ENCODE measurements around the gene FLYWCH1.

FLYWCH1 gene

DNA sequence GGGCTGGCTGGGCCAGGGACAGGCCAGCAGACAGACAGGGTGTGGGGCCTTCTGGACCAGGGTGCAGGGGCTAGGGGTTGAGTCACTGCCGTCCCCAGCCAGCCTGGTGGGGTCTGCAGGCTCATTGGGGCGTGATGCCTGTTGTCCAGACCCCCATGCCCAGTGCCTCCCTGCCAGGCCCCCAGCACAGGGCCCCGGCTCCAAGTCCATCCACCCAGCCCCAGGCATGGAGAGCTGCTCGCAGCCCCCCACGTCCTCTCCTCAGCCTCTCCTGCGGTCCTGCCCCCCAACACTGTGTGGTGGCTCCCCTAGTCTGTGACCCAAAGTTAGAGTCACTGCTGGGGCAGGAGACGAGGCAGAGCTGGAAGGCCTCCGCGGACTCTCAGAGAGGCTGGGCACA, 75.6 kb downstream of the FLYWCH1 start:
- no peak for DNase-seq

DNA sequence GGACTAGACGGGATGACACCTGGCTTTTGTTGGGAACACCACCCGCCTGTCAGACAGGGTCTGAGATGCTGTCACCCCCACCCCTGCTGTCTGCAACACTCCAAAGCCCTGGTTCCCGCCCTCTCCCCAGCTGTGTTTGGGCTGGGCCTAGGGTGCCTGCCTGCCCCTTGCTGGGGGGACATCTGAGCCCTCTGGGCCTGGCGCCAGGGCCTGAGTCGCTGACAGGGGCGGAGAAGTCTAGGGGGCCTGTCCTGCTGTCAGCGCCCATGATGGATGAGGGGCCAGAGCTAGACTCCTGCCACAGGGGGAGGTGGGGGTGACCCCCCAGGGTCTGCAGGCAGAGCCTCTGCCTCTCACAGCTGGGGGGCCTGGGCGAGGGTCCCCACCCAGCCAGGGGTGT, 76.1 kb downstream of the FLYWCH1 start:
- DNase-seq = no peak

DNA sequence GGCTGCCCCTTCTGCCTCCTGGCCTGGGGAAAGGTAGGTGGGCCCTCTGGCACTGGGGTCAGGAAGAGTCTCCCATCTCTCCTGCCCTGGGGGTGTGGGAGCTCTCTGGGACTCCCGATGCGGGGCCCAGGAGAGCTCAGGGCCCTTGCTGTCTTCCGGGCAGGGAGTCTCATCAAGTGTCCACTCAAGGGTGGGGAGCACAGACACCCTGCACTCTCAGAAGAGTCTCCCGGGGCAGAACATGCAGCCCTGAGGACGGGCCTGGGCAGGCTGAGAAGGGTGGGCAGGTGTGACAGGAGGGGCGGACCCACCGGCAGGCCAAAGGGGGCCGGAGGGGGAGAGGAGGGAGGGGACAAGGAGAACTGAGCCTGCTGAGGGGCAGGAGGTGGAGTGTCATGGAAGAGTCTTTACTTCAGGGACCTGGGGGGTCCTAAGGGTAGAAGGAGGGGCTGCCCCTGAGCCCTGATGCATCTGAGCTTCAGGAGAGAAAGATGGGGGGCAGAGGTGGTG, 76.9 kb downstream of the FLYWCH1 start:
- DNase-seq = no peak

DNA sequence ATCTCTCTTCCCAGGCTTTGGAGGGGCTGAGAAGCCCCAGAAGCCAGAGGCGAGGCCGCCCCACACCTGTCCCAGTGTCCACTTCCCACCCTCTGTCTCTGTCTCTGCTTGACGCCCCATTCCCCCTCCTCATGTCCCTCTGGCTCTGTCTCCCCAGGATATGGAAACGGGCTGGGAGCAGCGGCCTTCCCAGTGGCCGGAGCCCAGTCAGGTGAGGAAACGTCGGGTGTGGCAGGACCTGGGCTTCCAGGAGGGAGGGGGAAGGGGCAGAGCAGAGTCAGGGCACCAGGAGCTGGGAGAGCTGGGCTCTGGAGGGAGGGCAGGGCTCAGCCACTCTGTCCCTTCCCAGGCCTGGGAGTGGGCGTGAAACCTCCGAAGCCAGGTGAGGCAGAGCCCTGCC, 79.2 kb downstream of the FLYWCH1 start:
- DNase-seq = no peak

DNA sequence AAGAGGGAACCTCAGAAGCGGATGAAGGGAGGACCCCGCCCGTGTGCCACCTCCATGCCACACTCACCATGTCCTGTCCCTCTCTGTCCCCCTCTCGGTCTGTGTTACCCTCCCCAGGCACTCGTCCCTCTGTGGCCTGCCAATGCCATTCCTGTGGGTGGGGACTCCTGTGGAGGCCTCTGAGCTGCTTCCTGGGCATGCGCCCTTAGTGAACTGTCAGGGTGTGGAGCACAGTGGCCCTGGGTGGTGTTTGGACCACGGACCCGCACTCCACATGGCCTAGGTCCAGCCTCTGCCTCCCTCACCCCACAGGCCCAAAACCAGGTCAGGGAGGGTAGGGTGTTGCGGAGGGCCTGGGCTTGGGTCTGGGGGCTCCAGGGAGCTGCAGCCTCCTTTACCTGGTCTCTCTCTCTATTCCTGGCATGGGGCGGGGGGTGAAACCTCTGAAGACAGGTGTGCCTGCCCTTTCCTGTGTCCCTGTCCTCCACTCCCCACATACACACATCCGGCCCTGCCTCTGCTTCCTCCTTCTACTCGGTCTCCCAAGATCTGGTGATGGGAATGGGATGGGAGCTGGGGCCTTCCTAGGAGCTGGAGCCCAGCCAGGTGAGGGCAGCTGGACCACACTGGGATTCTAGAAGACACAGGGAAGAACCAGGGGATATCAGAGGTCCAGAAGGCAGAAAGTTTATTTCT, 80.0 kb downstream of the FLYWCH1 start:
- no peak for DNase-seq

DNA sequence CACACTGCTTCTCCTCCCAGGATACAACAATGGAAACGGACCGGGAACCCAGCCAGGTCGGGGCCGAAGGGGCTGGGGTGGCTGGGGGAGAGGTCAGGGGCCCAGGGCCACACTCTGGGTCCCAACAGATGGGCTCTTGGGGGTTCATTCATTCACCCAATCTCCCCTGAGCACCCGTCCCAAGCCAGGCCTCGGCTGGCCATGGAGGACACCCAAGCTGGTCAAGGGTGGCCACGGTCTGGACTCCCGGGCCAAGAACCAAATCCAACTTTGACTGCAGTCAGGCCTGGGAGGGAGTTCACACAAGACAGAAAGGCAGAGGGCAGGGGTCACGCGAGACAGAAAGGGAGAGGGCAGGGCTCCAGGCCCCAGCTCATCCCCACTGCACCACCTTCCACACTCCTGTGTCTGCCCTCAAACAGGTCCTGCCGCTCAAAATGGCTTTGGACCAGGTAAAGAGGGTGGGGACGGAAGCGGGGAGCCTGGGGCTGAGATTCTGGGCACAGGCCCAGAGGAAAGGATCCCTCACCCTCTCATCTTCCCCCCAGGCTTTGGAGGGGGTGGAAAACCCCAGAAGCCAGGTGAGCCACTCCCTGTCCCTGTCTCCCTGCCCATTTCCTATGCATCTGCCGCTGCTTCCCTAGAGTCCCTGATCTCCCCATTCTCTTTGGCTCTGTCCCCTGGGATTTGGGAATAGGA, 80.8 kb downstream of the FLYWCH1 start:
- DNase-seq = no peak

DNA sequence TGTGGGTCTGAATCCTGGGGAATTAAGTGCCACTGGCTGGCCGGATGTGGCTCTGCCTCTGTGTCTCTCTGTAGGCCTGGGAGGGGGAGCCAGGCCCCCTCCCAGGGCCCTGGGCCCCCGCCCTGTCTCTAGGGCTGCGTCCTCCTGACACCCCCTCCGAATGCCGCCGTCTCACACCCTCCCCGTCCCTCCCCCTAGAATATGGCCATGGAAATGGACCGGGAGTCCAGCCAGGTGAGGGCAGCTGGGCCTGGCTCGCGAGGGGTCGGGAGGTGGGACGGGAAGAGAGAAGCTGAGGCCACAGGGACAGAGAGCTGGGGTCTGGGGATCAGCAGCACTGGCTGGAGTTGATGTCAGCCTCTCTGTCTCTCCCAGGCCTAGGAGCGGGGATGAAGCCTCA, 84.6 kb downstream of the FLYWCH1 start:
- DNase-seq = no peak

DNA sequence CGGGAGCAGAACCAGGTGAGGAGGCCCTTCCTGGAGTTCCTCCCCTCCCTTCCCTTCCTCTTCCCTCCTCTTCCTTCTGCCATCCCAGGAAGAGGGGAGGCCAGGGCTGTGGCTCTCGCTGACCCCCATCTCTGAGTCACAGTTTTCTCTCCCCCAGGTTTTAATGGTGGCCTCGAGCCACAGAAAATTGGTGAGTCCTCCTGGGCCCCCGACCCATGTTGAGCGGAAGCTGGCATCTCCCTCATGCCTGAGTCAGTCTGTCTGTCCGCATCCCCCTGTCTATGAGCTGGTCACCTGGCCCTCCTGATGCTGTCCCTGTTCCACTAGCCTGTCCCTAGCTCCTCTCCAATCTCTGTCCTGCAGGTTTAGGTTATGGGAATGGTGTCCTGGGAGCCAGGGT, 88.2 kb downstream of the FLYWCH1 start:
- no peak for DNase-seq

DNA sequence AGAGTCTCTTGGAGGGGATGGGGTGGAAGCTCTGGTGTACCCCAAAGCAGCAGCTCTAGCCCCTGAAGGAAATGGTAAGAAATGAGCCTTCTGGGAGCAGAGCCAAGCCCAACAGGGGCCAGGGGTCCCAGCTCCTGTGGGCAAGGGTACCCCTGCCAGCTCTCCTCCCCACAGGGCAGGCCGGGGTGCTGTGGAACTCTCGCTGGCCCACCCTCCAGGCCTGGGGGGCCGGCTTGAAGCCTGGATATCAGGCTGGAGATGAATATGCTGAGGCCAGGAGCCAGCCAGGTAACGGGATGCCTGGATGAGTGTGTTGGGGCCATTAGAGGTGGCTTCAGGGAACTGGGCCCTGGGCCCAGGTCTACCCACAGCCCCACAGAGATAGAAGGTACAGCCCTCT, 88.8 kb downstream of the FLYWCH1 start:
- DNase-seq = no peak

Measured in DMS79 treated with DMSO at 0.1 percent for 48 hours (cell line).